ENCODE measurements around the gene PELI2.

DNA sequence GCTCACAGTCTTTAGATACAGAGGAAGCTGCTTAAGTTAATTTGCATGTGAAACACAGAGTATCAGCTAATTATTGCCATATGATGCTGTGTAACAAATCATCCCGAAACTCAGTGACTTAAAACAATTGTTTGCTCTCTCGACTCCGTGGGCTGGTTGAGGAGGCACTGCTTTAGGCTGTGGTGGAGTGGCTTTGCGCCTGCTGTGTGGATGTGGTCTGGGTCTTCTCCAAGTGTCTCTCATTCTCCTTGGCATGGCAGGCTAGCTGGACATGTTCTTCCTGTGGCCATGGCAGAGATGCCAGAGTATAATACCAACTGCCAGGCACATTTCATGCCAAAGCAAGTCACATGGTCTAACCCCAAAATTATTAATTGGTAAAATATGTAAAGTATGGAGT, 40.9 kb downstream of the PELI2 start:
- TF ChIP-seq, protein P1, sequence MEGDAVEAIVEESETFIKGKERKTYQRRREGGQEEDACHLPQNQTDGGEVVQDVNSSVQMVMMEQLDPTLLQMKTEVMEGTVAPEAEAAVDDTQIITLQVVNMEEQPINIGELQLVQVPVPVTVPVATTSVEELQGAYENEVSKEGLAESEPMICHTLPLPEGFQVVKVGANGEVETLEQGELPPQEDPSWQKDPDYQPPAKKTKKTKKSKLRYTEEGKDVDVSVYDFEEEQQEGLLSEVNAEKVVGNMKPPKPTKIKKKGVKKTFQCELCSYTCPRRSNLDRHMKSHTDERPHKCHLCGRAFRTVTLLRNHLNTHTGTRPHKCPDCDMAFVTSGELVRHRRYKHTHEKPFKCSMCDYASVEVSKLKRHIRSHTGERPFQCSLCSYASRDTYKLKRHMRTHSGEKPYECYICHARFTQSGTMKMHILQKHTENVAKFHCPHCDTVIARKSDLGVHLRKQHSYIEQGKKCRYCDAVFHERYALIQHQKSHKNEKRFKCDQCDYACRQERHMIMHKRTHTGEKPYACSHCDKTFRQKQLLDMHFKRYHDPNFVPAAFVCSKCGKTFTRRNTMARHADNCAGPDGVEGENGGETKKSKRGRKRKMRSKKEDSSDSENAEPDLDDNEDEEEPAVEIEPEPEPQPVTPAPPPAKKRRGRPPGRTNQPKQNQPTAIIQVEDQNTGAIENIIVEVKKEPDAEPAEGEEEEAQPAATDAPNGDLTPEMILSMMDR (tag by site-specific recombination; IDR thresholded peaks at IDR 0.05): no peak
- TF ChIP-seq ZNF791 (tag by site-specific recombination; IDR thresholded peaks at IDR 0.05) (no peak), ZNF112 (tag by site-specific recombination; IDR thresholded peaks at IDR 0.05) (no peak), REPIN1 (tag by site-specific recombination; IDR thresholded peaks at IDR 0.05; ENCODE audit: low read depth) (no peak), ZNF549 (tag by site-specific recombination; IDR thresholded peaks at IDR 0.05) (no peak)
- TF ChIP-seq, protein P2, sequence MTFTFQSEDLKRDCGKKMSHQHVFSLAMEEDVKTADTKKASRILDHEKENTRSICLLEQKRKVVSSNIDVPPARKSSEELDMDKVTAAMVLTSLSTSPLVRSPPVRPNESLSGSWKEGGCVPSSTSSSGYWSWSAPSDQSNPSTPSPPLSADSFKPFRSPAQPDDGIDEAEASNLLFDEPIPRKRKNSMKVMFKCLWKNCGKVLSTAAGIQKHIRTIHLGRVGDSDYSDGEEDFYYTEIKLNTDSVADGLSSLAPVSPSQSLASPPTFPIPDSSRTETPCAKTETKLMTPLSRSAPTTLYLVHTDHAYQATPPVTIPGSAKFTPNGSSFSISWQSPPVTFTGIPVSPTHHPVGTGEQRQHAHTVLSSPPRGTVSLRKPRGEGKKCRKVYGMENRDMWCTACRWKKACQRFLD (tag by site-specific recombination; IDR thresholded peaks at IDR 0.05): no peak
